Tibial nerve (tissue), 4 donors: Measurements from ENCODE around the gene EVX2.

Source experiments
- EP300 ChIP-seq, 2 donors: sonication (generic); formaldehyde crosslinking; IDR thresholded peaks; one replicate each; pipeline ENCODE4 v1.6.1; 2017; ENCODE audit warnings: antibody characterized with exemption in 2 of 2, mild to moderate bottlenecking in 1 of 2
- POLR2A ChIP-seq, 2 donors: fragments of 450-650 bp; IDR thresholded peaks; one replicate each; pipeline ENCODE4 v1.6.1; 2017; ENCODE audit warnings: antibody characterized with exemption in 2 of 2, mild to moderate bottlenecking in 2 of 2, moderate library complexity in 2 of 2
- TF ChIP-seq, protein P1 (sequence below), 5 experiments: fragments of 200-600 bp in 3 of 5; fragments of 450-650 bp in 2 of 5; sonication (generic) in 3 of 5; IDR thresholded peaks; one replicate each; pipeline ENCODE4 v1.5.1; 2016 to 2019; ENCODE audit warnings: antibody characterized with exemption in 5 of 5, mild to moderate bottlenecking in 3 of 5, moderate library complexity in 2 of 5

DNA sequence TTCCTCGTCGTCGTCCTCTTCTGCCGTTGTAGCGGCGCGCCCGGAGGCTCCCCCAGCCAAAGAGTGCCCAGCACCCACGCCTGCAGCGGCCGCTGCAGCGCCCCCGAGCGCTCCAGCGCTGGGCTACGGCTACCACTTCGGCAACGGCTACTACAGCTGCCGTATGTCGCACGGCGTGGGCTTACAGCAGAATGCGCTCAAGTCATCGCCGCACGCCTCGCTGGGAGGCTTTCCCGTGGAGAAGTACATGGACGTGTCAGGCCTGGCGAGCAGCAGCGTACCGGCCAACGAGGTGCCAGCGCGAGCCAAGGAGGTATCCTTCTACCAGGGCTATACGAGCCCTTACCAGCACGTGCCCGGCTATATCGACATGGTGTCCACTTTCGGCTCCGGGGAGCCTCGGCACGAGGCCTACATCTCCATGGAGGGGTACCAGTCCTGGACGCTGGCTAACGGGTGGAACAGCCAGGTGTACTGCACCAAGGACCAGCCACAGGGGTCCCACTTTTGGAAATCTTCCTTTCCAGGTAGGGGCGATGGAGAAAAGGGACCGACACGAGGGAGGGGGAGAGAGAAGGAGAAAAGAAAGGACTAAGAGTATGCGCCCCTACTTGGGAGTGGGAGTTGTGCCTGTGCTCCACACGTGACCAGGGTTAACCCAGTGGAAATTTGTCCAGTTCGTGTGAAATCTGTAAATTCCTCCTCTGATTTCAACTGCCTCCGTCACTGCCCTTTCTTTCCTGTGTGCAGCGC lies 9.6 kb upstream of the EVX2 start:
- TF ChIP-seq, protein P1, sequence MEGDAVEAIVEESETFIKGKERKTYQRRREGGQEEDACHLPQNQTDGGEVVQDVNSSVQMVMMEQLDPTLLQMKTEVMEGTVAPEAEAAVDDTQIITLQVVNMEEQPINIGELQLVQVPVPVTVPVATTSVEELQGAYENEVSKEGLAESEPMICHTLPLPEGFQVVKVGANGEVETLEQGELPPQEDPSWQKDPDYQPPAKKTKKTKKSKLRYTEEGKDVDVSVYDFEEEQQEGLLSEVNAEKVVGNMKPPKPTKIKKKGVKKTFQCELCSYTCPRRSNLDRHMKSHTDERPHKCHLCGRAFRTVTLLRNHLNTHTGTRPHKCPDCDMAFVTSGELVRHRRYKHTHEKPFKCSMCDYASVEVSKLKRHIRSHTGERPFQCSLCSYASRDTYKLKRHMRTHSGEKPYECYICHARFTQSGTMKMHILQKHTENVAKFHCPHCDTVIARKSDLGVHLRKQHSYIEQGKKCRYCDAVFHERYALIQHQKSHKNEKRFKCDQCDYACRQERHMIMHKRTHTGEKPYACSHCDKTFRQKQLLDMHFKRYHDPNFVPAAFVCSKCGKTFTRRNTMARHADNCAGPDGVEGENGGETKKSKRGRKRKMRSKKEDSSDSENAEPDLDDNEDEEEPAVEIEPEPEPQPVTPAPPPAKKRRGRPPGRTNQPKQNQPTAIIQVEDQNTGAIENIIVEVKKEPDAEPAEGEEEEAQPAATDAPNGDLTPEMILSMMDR (IDR thresholded peaks at IDR 0.05): no peak
- TF ChIP-seq POLR2A (IDR thresholded peaks at IDR 0.05) (no peak), EP300 (IDR thresholded peaks at IDR 0.05) (no peak)
